ENCODE results near the gene UBE2J2. TPM values are rescaled to one million over a fixed set of nuclear protein-coding genes. Genes with fewer than 3 reads are reported as not detected.

UBE2J2 gene
- total and polyA plus RNA-seq, 2 of the 13 experiments (the other 11 are each of a cell fraction or from before 2014, with no cell fraction given): 25.4 to 29.4 TPM

DNA sequence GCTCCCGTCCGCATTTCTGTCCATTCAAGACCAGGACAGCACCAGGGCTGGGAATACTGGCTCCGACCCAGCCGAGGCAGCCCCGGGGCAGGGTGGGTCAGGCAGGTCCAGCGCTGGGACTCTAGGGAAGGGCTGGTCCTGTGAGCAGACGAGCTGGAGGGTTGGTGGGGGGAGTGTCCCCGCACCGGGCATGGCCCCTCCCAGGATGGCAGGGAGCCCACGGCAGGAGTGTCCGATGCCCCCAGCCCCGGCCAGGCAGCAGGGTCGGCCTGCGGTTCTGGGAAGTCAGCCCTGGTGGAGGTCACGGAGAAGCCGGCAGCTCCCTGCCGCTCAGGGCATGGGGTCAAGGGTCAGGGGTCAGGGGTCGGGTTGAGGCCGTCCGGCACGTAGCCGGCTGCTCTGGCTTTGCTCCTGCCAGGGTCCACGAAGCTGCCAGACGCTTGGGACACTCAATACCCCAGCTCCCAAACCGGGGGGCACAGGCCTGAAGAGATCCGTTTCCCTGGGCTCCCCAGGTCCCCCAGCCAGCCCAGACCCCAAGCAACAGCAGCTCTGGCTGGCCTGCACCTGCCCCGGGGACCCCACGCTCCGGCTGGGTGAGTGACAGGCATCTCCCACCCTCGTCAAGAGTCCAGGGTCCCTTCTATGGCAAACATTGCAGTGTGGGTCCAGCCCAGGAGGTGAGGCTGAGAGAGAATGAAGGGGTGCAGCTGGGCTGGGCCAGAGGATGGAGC, 33.9 kb downstream of the UBE2J2 start (continued):
- no peak for TF ChIP-seq ZNF749 (CRISPR knock-in tag; IDR thresholded peaks at IDR 0.05; ENCODE audit: borderline replicate concordance)
- TF ChIP-seq, protein P1, sequence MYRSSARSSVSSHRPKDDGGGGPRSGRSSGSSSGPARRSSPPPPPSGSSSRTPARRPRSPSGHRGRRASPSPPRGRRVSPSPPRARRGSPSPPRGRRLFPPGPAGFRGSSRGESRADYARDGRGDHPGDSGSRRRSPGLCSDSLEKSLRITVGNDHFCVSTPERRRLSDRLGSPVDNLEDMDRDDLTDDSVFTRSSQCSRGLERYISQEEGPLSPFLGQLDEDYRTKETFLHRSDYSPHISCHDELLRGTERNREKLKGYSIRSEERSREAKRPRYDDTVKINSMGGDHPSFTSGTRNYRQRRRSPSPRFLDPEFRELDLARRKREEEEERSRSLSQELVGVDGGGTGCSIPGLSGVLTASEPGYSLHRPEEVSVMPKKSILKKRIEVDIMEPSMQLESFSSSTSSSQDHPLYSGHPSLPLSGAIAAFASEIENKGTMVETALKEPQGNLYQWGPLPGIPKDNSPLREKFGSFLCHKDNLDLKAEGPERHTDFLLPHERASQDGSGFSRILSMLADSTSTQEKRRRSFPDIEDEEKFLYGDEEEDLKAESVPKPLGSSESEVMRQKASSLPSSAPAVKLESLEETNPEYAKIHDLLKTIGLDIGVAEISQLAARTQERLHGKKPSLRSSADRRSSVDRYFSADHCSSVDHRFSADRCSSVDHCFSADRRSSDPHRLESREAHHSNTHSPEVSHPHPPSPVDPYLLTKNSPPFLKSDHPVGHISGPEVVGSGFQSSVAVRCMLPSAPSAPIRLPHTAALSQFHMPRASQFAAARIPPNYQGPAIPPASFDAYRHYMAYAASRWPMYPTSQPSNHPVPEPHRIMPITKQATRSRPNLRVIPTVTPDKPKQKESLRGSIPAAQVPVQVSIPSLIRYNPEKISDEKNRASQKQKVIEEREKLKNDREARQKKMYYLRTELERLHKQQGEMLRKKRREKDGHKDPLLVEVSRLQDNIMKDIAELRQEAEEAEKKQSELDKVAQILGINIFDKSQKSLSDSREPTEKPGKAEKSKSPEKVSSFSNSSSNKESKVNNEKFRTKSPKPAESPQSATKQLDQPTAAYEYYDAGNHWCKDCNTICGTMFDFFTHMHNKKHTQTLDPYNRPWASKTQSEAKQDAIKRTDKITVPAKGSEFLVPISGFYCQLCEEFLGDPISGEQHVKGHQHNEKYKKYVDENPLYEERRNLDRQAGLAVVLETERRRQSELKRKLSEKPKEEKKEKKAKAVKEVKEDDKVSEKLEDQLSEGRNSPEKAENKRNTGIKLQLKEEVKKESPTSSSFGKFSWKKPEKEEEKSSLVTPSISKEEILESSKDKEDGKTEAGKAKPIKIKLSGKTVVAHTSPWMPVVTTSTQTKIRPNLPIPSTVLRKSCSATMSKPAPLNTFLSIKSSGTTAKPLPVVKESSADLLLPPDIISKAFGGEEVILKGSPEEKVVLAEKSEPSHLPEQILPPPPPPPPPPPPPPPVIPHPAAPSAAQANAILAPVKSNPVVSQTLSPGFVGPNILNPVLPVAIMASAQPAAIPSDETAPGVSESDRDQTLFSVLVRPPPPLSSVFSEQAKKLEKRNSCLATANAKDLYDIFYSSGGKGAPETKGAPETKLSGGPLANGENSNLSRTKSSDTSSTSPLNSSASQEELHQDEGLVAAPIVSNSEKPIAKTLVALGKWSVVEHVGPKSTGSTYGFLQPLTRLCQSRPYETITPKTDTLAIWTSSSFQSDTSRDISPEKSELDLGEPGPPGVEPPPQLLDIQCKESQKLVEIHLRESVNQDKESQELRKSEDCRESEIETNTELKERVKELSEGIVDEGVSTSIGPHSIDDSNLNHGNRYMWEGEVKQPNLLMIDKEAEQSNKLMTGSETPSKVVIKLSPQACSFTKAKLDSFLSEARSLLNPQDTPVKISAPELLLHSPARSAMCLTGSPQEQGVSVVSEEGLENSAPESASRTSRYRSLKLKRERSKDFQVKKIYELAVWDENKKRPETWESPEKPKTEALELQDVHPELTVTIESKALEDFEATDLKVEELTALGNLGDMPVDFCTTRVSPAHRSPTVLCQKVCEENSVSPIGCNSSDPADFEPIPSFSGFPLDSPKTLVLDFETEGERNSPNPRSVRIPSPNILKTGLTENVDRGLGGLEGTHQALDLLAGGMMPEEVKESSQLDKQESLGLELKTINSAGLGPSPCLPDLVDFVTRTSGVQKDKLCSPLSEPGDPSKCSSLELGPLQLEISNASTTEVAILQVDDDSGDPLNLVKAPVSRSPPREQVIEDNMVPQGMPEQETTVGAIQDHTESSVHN (CRISPR knock-in tag; IDR thresholded peaks at IDR 0.05): no peak
- TF ChIP-seq TCF12 (IDR thresholded peaks at IDR 0.05): no peak
- no peak for TF ChIP-seq TCF12 (CRISPR knock-in tag; IDR thresholded peaks at IDR 0.05)
- peak; percentile 69 for TF ChIP-seq PATZ1 (CRISPR knock-in tag; IDR thresholded peaks at IDR 0.05)
- TF ChIP-seq ZFY (CRISPR knock-in tag; IDR thresholded peaks at IDR 0.05): no peak; the same call in 1 of the 2 replicates
- TF ChIP-seq ZNF777 (CRISPR knock-in tag; IDR thresholded peaks at IDR 0.05): no peak
- TF ChIP-seq NFYC (CRISPR knock-in tag; IDR thresholded peaks at IDR 0.05): no peak
- no peak for TF ChIP-seq ZNF788 (CRISPR knock-in tag; IDR thresholded peaks at IDR 0.05; ENCODE audit: borderline replicate concordance)
- TF ChIP-seq ZBTB21 (CRISPR knock-in tag; IDR thresholded peaks at IDR 0.05): no peak
- TF ChIP-seq CHD2 (IDR thresholded peaks at IDR 0.05; ENCODE audit: low read depth, low read length): no peak
- no peak for TF ChIP-seq PHB2 (IDR thresholded peaks at IDR 0.05; ENCODE audit: partially characterized antibody)
- no peak for TF ChIP-seq ZNF10 (CRISPR knock-in tag; IDR thresholded peaks at IDR 0.05; ENCODE audit: borderline replicate concordance, low read depth)
- peak; percentile 18 for TF ChIP-seq AGO2 (optimal IDR thresholded peaks at IDR 0.05; ENCODE audit: low read depth, low read length)
- TF ChIP-seq FOXJ3 (CRISPR knock-in tag; IDR thresholded peaks at IDR 0.05; ENCODE audit: borderline replicate concordance): no peak
- no peak for TF ChIP-seq ZNF543 (CRISPR knock-in tag; IDR thresholded peaks at IDR 0.05)
- peak; percentile 66 for TF ChIP-seq ZBTB38 (CRISPR knock-in tag; IDR thresholded peaks at IDR 0.05)
- TF ChIP-seq HBP1 (CRISPR knock-in tag; IDR thresholded peaks at IDR 0.05; ENCODE audit: low read depth): no peak
- no peak for TF ChIP-seq ZNF484 (CRISPR knock-in tag; IDR thresholded peaks at IDR 0.05; ENCODE audit: borderline replicate concordance, low read depth)

Data from HepG2 (cell line).